C4-2B (cell line): Measurements from ENCODE around the gene NUTM1.

Experiments
- H3K27ac ChIP-seq: fragments of 450-650 bp; 2 replicates; pipeline ENCODE4 v1.5.1; 2017
- ZFX ChIP-seq: fragments of 450-650 bp; IDR thresholded peaks from 2 replicates; pipeline ENCODE4 v1.6.1; 2017
- TF ChIP-seq, protein P1 (sequence below): fragments of 450-650 bp; conservative IDR thresholded peaks from 2 replicates; pipeline ENCODE4 v1.5.1; 2017; ENCODE audit warnings: mild to moderate bottlenecking

The NUTM1 gene

DNA sequence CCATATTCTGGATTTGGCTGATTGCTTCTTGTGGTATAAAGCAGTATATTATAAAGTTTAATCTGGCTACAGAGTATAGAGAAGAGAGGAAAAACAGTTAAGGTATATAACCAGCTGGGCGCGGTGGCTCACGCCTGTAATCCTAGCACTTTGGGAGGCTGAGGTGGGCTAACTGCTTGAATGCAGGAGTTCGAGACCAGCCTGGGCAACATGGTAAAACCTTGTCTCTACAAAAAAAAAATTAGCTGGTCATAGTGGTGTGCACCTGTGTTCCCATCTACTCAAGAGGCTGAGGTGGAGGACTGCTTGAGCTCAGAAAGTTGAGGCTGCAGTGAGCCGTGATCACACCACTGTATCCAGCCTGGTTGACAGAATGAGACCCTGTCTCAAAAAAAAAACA, 12.8 kb upstream of the NUTM1 start:
- H3K27ac ChIP-seq = no peak overlapping the region
- TF ChIP-seq ZFX = no peak
- TF ChIP-seq, protein P1, sequence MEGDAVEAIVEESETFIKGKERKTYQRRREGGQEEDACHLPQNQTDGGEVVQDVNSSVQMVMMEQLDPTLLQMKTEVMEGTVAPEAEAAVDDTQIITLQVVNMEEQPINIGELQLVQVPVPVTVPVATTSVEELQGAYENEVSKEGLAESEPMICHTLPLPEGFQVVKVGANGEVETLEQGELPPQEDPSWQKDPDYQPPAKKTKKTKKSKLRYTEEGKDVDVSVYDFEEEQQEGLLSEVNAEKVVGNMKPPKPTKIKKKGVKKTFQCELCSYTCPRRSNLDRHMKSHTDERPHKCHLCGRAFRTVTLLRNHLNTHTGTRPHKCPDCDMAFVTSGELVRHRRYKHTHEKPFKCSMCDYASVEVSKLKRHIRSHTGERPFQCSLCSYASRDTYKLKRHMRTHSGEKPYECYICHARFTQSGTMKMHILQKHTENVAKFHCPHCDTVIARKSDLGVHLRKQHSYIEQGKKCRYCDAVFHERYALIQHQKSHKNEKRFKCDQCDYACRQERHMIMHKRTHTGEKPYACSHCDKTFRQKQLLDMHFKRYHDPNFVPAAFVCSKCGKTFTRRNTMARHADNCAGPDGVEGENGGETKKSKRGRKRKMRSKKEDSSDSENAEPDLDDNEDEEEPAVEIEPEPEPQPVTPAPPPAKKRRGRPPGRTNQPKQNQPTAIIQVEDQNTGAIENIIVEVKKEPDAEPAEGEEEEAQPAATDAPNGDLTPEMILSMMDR = no peak

- H3K27ac ChIP-seq = no peak overlapping the region
Observed at GRCh38 chr15:34331809-34332208, 11.3 kb upstream of the NUTM1 start.

GRCh38 chr15:34332553-34333120, 10.5 kb upstream of the NUTM1 start:
- no peak for TF ChIP-seq ZFX
- TF ChIP-seq, protein P1 = no peak
- no peak overlapping the region for H3K27ac ChIP-seq

More at GRCh38 chr15:34331809-34332208, 11.3 kb upstream of the NUTM1 start:
- TF ChIP-seq, protein P1 = no peak
- TF ChIP-seq ZFX = no peak

DNA sequence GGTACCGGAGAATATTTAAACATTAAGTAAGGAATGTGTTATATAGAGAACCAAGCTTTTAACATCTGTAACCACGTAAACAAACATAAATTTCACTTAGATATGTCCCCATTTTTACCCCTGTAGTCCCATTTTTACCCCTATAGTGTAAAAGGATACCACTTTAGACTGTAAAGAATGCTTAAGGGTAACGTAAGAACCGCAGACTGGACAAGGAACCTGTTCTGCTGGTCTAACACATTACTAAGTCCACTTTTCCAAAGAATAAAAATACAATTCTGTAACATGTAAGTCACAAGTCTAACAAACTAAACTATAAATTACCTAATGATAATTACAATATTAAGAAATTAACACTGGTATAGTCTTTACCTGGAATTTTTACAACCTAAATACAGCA, 8.4 kb upstream of the NUTM1 start:
- H3K27ac ChIP-seq = no peak overlapping the region
- TF ChIP-seq, protein P1 = no peak
- no peak for TF ChIP-seq ZFX

DNA sequence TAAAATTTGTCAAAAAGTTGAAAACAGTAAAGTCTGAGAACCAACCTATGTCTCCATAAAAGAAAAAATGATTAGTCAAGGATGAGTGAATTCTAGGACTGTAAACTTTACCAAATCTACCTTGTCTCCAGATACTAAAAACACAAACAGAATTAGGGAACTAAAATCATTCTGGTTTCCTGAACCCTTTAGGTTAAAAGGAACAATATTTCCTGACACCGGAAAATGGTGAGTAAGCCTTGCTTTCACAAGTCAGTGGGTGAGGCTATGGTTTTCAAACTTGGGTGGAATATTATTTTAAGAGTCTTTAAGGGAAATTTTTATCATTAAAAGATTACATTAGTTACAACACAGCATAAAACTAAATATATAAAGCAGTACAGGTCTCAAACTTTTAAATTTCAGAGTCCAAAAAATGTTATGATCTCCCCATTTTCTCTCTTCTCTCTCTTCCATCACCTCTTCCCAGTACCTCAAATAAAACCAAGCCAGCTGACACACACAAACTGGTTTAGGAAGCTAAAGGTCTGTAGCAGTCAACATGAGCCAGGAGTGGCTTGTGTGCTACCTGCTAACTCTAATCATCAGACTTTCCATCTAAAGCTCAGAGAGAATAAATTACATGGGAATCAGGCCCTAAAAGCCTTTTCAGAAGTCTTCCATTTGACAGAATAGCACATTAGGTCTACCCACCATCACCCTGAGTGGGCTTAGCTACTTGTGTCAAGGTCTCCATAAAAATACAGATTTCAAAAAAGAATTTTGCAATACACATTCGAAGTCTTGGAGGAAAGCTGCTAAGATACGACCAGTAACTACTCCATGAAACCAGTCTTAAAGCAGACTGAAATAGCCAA, 7.7 kb upstream of the NUTM1 start:
- TF ChIP-seq ZFX = no peak
- TF ChIP-seq, protein P1 = no peak
- H3K27ac ChIP-seq = no peak overlapping the region

DNA sequence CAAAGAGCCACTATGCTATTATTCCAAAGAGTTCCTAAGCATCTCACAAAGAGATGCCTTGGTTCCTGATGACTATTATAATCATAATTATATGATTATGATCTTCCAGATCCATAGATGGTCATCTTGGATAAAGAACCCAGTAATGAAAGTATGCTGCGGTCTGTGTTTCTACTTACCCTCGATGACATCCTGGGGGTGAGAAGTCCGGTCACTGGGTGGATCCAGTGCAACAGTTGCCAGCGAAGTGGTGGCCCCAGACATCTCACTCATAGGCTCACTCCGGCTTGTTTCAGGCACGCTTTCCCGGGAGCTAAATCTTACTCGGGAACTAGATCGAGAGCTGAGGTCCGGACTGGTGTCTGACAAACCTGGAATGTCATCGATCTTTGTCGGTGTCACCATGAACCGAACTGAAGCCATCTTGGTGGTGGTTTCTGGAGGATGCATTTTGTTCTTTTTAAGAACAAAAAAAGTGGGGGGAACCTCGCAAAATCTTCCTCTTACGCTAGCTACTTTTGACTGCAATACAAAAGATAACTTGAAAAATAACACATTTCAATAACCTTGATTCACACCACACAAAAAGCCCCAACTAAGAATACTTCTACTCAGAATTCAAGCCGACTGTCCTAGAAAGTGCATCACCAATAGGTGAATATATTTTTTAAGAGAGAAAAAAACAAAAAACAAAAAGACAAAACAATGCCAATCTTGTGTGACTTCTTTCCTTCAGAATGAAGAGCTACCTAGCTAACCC, 6.7 kb upstream of the NUTM1 start:
- TF ChIP-seq, protein P1 = no peak
- no peak for TF ChIP-seq ZFX
- H3K27ac ChIP-seq = no peak overlapping the region
